Bronchial epithelial cell (primary cell): ENCODE measurements around the gene GABRA4. TPM values are rescaled to one million over a fixed set of nuclear protein-coding genes. Genes with fewer than 3 reads are reported as not detected.
A peak's percentile ranks its signal among the peaks of the same experiment; 100 is the strongest.

Experiments used
- DNase-seq: peaks from one replicate; pipeline ENCODE4 v3.0.0-alpha.2; 2010; ENCODE audit warnings: low read depth
- FAIRE-seq: peaks from 2 replicates; lab custom pipeline; 2011; peaks lifted over from hg19 to GRCh38; lab: Jason Lieb, UNC
- H3K27me3 ChIP-seq: 2 replicates; pipeline ENCODE4 v1.5.1; 2011; ENCODE audit warnings: low read length; ENCODE audit not compliant: control insufficient read depth, insufficient read depth
- H3K36me3 ChIP-seq: 2 replicates; pipeline ENCODE4 v1.5.1; 2011; ENCODE audit warnings: low read length; ENCODE audit not compliant: control insufficient read depth, insufficient read depth
- H3K4me3 ChIP-seq: 2 replicates; pipeline ENCODE4 v1.5.1; 2011; ENCODE audit warnings: mild to moderate bottlenecking, low read depth, low read length, control low read depth
- CTCF ChIP-seq: IDR thresholded peaks from 2 replicates; pipeline ENCODE4 v1.5.1; 2011; ENCODE audit warnings: mild to moderate bottlenecking, moderate library complexity, low read length, control low read depth, inconsistent platforms; ENCODE audit not compliant: insufficient read depth, severe bottlenecking
- total RNA-seq: library from RNA; depleted of rRNA; stranded (reverse); fragments of >200 nt; gene quantifications from 2 replicates; pipeline ENCODE4 v1.2.1, GENCODE V29; 2014

The GABRA4 gene
- total RNA-seq, 1 donor from 2014 or later, result not detected

GRCh38 chr4:46937493-46937892, 55.9 kb downstream of the GABRA4 start:
- FAIRE-seq, result no peak
- H3K36me3 ChIP-seq, result no peaks in the 10 kb centered on the region
- no peak for DNase-seq
- peak; percentile 21 for TF ChIP-seq CTCF
- no peaks in the 10 kb centered on the region for H3K27me3 ChIP-seq
- no peak overlapping the region for H3K4me3 ChIP-seq

GRCh38 chr4:46934726-46935125, 58.7 kb downstream of the GABRA4 start:
- H3K36me3 ChIP-seq, result no peaks in the 10 kb centered on the region
- H3K27me3 ChIP-seq, result no peaks in the 10 kb centered on the region
- FAIRE-seq, result no peak
- DNase-seq, result no peak
- H3K4me3 ChIP-seq, result no peak overlapping the region
- TF ChIP-seq CTCF, result no peak

GRCh38 chr4:46933686-46934085, 59.7 kb downstream of the GABRA4 start:
- no peak for FAIRE-seq
- peak; percentile 70 for DNase-seq

GRCh38 chr4:46931981-46932380, 61.4 kb downstream of the GABRA4 start:
- peak; percentile 31 for DNase-seq
- no peaks in the 10 kb centered on the region for H3K27me3 ChIP-seq
- no peaks in the 10 kb centered on the region for H3K36me3 ChIP-seq
- no peak for FAIRE-seq
- peak; percentile 54 for TF ChIP-seq CTCF
- no peak overlapping the region for H3K4me3 ChIP-seq

More at GRCh38 chr4:46933686-46934085, 59.7 kb downstream of the GABRA4 start:
- no peak for TF ChIP-seq CTCF
- Histone ChIP-seq H3K36me3 (no peaks in the 10 kb centered on the region), H3K4me3 (no peak overlapping the region), H3K27me3 (no peaks in the 10 kb centered on the region)

- Histone ChIP-seq H3K36me3 (no peaks in the 10 kb centered on the region), H3K27me3 (no peaks in the 10 kb centered on the region), H3K4me3 (no peak overlapping the region)
- no peak for FAIRE-seq
- no peak for TF ChIP-seq CTCF
- DNase-seq, result no peak
These were observed 62.5 kb downstream of the GABRA4 start for GRCh38 chr4:46930891-46931290.

- no peak for DNase-seq
- TF ChIP-seq CTCF, result no peak
- Histone ChIP-seq H3K4me3 (no peak overlapping the region), H3K36me3 (no peaks in the 10 kb centered on the region), H3K27me3 (no peaks in the 10 kb centered on the region)
- FAIRE-seq, result no peak
These were observed 66.2 kb downstream of the GABRA4 start for GRCh38 chr4:46927201-46927600.
